ENCODE results near the gene APOLD1. TPM values are rescaled to one million over a fixed set of nuclear protein-coding genes. Genes with fewer than 3 reads are reported as not detected.

APOLD1 gene
- total RNA-seq, 1 donor from 2014 or later = 22.0 TPM

DNA sequence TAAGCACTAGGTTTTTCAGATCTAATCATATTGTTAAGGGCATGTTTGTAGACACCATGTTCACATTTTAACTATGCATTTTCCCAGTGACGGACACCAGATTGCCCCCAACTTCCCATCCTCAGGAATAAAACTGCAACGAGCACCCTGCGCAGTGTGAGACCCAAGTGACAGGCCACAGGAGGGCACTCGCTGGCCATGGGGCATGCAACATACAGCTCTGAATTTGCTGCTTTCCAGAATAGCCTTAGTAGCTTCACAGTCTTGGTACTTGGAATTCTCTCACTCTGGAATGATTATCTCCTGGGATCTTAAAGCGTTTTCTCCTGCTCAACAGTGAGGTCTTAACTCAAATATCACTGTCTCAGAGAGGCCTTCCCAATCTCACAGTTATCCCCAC lies 26.7 kb downstream of the APOLD1 start:
- intact Hi-C loops (cut with micrococcal nuclease) = no loop called here
- Histone ChIP-seq H3K9me3 (replicated peaks) (no peaks in the 10 kb centered on the region), H3K4me3 (no peak overlapping the region), H3K27ac (replicated peaks) (no peak overlapping the region), H3K4me1 (peaks cover 68% of the 10 kb centered on the region), H3K36me3 (peaks cover 6% of the 10 kb centered on the region), H3K27me3 (ENCODE audit: low read depth) (no peaks in the 10 kb centered on the region)
- TF ChIP-seq, protein P1, sequence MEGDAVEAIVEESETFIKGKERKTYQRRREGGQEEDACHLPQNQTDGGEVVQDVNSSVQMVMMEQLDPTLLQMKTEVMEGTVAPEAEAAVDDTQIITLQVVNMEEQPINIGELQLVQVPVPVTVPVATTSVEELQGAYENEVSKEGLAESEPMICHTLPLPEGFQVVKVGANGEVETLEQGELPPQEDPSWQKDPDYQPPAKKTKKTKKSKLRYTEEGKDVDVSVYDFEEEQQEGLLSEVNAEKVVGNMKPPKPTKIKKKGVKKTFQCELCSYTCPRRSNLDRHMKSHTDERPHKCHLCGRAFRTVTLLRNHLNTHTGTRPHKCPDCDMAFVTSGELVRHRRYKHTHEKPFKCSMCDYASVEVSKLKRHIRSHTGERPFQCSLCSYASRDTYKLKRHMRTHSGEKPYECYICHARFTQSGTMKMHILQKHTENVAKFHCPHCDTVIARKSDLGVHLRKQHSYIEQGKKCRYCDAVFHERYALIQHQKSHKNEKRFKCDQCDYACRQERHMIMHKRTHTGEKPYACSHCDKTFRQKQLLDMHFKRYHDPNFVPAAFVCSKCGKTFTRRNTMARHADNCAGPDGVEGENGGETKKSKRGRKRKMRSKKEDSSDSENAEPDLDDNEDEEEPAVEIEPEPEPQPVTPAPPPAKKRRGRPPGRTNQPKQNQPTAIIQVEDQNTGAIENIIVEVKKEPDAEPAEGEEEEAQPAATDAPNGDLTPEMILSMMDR (IDR thresholded peaks at IDR 0.05; ENCODE audit: borderline replicate concordance) = no peak
- no peak for DNase-seq

DNA sequence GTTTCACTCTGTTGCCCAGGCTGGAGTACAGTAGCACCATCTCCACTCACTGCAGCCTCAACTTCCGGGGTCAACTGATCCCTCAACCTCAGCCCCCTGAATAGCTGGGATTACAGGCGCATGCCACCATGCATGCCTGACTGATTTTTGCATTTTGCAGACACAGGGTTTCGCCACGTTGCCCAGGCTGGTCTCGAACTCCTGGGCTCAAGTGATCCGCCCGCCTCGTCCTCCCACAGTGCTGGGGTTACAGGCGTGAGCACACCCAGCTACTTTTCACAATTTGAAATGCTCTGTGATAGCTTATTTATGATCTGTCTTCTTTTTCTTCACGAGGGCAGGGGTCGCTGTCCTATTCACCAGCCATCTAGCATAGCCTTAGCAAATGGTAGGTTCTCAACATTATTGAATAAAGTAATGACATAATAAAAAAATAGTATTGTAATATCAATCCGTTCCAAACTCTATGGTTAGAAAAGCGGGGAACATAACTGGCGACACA lies 27.2 kb downstream of the APOLD1 start:
- Histone ChIP-seq H3K4me1 (peaks cover 68% of the 10 kb centered on the region), H3K4me3 (peak overlapping the region; percentile 94), H3K9me3 (replicated peaks) (no peaks in the 10 kb centered on the region), H3K27me3 (ENCODE audit: low read depth) (no peaks in the 10 kb centered on the region), H3K27ac (replicated peaks) (peak overlapping the region; percentile 74), H3K36me3 (peaks cover 6% of the 10 kb centered on the region)
- TF ChIP-seq, protein P1 (IDR thresholded peaks at IDR 0.05; ENCODE audit: borderline replicate concordance) = no peak
- no peak for DNase-seq
- intact Hi-C loops (cut with micrococcal nuclease) = no loop called here

GRCh38 chr12:12813120-12814101 lies 28.0 kb downstream of the APOLD1 start, which contains the start of gene DDX47:
Gene DDX47 (plus strand): TSS chr12:12813346. CDS start chr12:12813368, 22 bp downstream.
- H3K4me3 ChIP-seq = peak within 1 kb of the TSS; percentile 94
- H3K4me1 ChIP-seq = peaks cover 64% of the 10 kb centered on the region
- DNase-seq = peak; percentile 97
- peak within 1 kb of the TSS; percentile 74 for H3K27ac ChIP-seq (replicated peaks)
- intact Hi-C loops (cut with micrococcal nuclease) = no loop called here
- peaks cover 6% of the 10 kb centered on the region for H3K36me3 ChIP-seq
- TF ChIP-seq, protein P1 (IDR thresholded peaks at IDR 0.05; ENCODE audit: borderline replicate concordance) = peak; percentile 97
- no peaks in the 10 kb centered on the region for H3K27me3 ChIP-seq (ENCODE audit: low read depth)
- no peaks in the 10 kb centered on the region for H3K9me3 ChIP-seq (replicated peaks)

DNA sequence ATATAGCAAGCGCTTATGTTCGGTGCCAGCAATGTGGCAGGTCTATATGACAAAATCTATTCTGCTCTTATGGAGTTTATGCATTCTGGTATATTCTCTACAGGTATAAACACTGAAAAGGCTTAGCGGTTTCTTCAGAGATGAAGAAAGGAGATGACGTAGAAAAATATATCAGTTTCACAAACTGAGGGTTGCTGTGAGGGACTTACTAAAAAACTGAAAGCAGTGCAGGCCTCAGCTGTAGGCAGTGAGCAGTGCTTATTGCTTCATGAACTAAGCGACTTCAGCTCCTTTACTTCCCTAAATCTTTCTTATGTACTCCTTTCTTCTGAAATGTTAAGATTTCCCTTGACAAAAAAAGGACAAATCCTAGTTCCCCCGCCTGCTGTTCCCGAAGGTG lies 32.2 kb downstream of the APOLD1 start:
- DNase-seq = no peak
- no peak overlapping the region for H3K4me3 ChIP-seq
- peaks cover 66% of the 10 kb centered on the region for H3K4me1 ChIP-seq
- intact Hi-C loops (cut with micrococcal nuclease) = no loop called here
- TF ChIP-seq, protein P1 (IDR thresholded peaks at IDR 0.05; ENCODE audit: borderline replicate concordance) = no peak
- no peaks in the 10 kb centered on the region for H3K27me3 ChIP-seq (ENCODE audit: low read depth)
- H3K27ac ChIP-seq (replicated peaks) = no peak overlapping the region
- H3K9me3 ChIP-seq (replicated peaks) = no peaks in the 10 kb centered on the region
- H3K36me3 ChIP-seq = peaks cover 22% of the 10 kb centered on the region

DNA sequence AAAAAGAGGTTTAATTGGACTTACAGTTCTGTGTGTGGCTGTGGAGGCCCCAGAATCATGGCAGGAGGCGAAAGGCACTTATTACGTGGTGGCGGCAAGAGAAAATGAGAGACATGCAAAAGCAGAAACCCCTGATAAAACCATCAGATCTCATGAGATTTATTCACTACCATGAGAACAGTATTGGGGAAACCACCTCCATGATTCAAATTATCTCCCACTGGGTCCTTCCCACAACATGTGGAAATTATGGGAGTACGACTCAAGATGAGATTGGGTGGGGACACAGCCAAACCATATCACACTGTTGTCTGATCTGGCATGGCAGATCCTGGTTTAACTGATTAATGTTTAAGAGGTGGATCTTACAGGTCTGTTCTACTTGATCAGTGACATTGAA lies 33.2 kb downstream of the APOLD1 start:
- Histone ChIP-seq H3K9me3 (replicated peaks) (no peaks in the 10 kb centered on the region), H3K36me3 (peaks cover 32% of the 10 kb centered on the region), H3K4me1 (peaks cover 58% of the 10 kb centered on the region), H3K27ac (replicated peaks) (no peak overlapping the region), H3K27me3 (ENCODE audit: low read depth) (no peaks in the 10 kb centered on the region), H3K4me3 (no peak overlapping the region)
- intact Hi-C loops (cut with micrococcal nuclease) = no loop called here
- TF ChIP-seq, protein P1 (IDR thresholded peaks at IDR 0.05; ENCODE audit: borderline replicate concordance) = no peak
- no peak for DNase-seq

All from left ventricle myocardium inferior (tissue), 1 donor.